HG02943 (cell line): ENCODE results near the gene PCDHB6.
"Not testable (repeated sequence)": the region's sequence is repeated elsewhere in the genome, so short reads cannot be mapped to it uniquely, and the experiment has no call there.

Experiments used
- ATAC-seq: cut with Tn5 transposase; IDR thresholded peaks from one replicate; pipeline ENCODE4 v1.9.1; 2021; ENCODE audit warnings: mild to moderate bottlenecking, low read depth, moderate library complexity; ENCODE audit not compliant: unreplicated experiment

PCDHB6 gene

GRCh38 chr5:141149812-141150211 lies at the start of gene PCDHB6:
PCDHB6 (plus strand) TSS chr5:141150057; CDS start chr5:141150258, 201 bp downstream.
- ATAC-seq: no peak

GRCh38 chr5:141100243-141100805 lies 49.5 kb upstream of the PCDHB6 start, which contains the start of gene PCDHB3:
PCDHB3 (plus strand) TSS chr5:141100473; CDS start chr5:141100650, 177 bp downstream.
- no peak for ATAC-seq

- no peak for ATAC-seq
Measured at GRCh38 chr5:141101059-141101458, 48.8 kb upstream of the PCDHB6 start.

- not testable (repeated sequence) for ATAC-seq
Measured at GRCh38 chr5:141102070-141102469, 47.8 kb upstream of the PCDHB6 start.

- not testable (repeated sequence) for ATAC-seq
Measured at GRCh38 chr5:141102471-141102870, 47.4 kb upstream of the PCDHB6 start.

GRCh38 chr5:141105350-141105749 lies 44.5 kb upstream of the PCDHB6 start:
- no peak for ATAC-seq

- no peak for ATAC-seq
Measured at GRCh38 chr5:141119250-141119649, 30.6 kb upstream of the PCDHB6 start.

- no peak for ATAC-seq
Measured at GRCh38 chr5:141121563-141121962, 28.3 kb upstream of the PCDHB6 start, which contains the start of gene PCDHB4. PCDHB4 (plus strand) TSS chr5:141121818; CDS start chr5:141121999, 181 bp downstream.

GRCh38 chr5:141121985-141122384 lies 27.9 kb upstream of the PCDHB6 start:
- ATAC-seq: no peak

- not testable (repeated sequence) for ATAC-seq
Measured at GRCh38 chr5:141123396-141124135, 26.3 kb upstream of the PCDHB6 start.

- no peak for ATAC-seq
Measured at GRCh38 chr5:141127305-141127704, 22.6 kb upstream of the PCDHB6 start.

GRCh38 chr5:141135030-141135717 lies 14.7 kb upstream of the PCDHB6 start, which contains the start of gene PCDHB5:
PCDHB5 (plus strand) TSS chr5:141135206; CDS start chr5:141135435, 229 bp downstream.
- ATAC-seq: no peak

- no peak for ATAC-seq
Measured at GRCh38 chr5:141135718-141136266, 14.1 kb upstream of the PCDHB6 start.

GRCh38 chr5:141137346-141137745 lies 12.5 kb upstream of the PCDHB6 start:
- ATAC-seq: not testable (repeated sequence)

GRCh38 chr5:141150224-141150992 lies 551 bp downstream of the PCDHB6 start:
- ATAC-seq: no peak

- no peak for ATAC-seq
Measured at GRCh38 chr5:141150993-141151325, 1.1 kb downstream of the PCDHB6 start.

- not testable (repeated sequence) for ATAC-seq
Measured at GRCh38 chr5:141151632-141152031, 1.8 kb downstream of the PCDHB6 start.

GRCh38 chr5:141152096-141152495 lies 2.2 kb downstream of the PCDHB6 start:
- ATAC-seq: not testable (repeated sequence)

- ATAC-seq: no peak
Measured at GRCh38 chr5:141155540-141156374, 5.9 kb downstream of the PCDHB6 start.
